ENCODE measurements around the gene PER2. TPM values are rescaled to one million over a fixed set of nuclear protein-coding genes. Genes with fewer than 3 reads are reported as not detected.

Gene PER2
- total RNA-seq, 2 experiments from 2014 or later = 17.4 to 17.6 TPM

- DNase-seq (no peak), ATAC-seq (no peak)
- Mint-ChIP-seq H3K9me3 (no peaks in the 10 kb centered on the region), H3K27ac (no peak overlapping the region), H3K36me3 (ENCODE audit: low read depth) (peaks cover 7% of the 10 kb centered on the region), H3K4me1 (ENCODE audit: low read depth) (peaks cover 4% of the 10 kb centered on the region), H3K4me3 (no peak overlapping the region), H3K27me3 (no peaks in the 10 kb centered on the region)
- intact Hi-C loops (cut with micrococcal nuclease) = no loop called here
- no peak for TF ChIP-seq CTCF (IDR thresholded peaks at IDR 0.05)
- POLR2A ChIA-PET = no interaction called here
- CTCF ChIA-PET = no interaction called here
These were observed 46.5 kb upstream of the PER2 start for GRCh38 chr2:238334885-238335284.

- H3K4me1 Mint-ChIP-seq (ENCODE audit: low read depth) = no peaks in the 10 kb centered on the region
- POLR2A ChIA-PET = no interaction called here
- CTCF ChIA-PET = interaction anchor here (0.7 kb wide), 1 partner anchor 398 kb away, joined by 4 read pairs; no protein-coding TSS in a partner anchor
- DNase-seq (no peak), ATAC-seq (no peak)
- intact Hi-C loops (cut with micrococcal nuclease) = no loop called here
- no peaks in the 10 kb centered on the region for H3K27me3 Mint-ChIP-seq
- H3K36me3 Mint-ChIP-seq (ENCODE audit: low read depth) = peaks cover 20% of the 10 kb centered on the region
- TF ChIP-seq CTCF (IDR thresholded peaks at IDR 0.05) = no peak
- no peaks in the 10 kb centered on the region for H3K9me3 Mint-ChIP-seq
- no peak overlapping the region for H3K4me3 Mint-ChIP-seq
- no peak overlapping the region for H3K27ac Mint-ChIP-seq
These were observed 43.5 kb upstream of the PER2 start for GRCh38 chr2:238331916-238332315.

- intact Hi-C loops (cut with micrococcal nuclease) = no loop called here
- H3K27ac Mint-ChIP-seq = no peak overlapping the region
- ATAC-seq (no peak), DNase-seq (no peak)
- POLR2A ChIA-PET = no interaction called here
- no peaks in the 10 kb centered on the region for H3K4me1 Mint-ChIP-seq (ENCODE audit: low read depth)
- CTCF ChIA-PET = interaction anchor here (0.9 to 1.6 kb wide), 2 partner anchors 9 to 11 kb away, joined by 3 to 4 read pairs; no protein-coding TSS in a partner anchor
- TF ChIP-seq CTCF (IDR thresholded peaks at IDR 0.05) = no peak
- H3K27me3 Mint-ChIP-seq = no peaks in the 10 kb centered on the region
- no peak overlapping the region for H3K4me3 Mint-ChIP-seq
- H3K36me3 Mint-ChIP-seq (ENCODE audit: low read depth) = peaks cover 25% of the 10 kb centered on the region
- no peaks in the 10 kb centered on the region for H3K9me3 Mint-ChIP-seq
These were observed 42.0 kb upstream of the PER2 start for GRCh38 chr2:238330391-238330790.

- no peak for DNase-seq
- intact Hi-C loops (cut with micrococcal nuclease) = no loop called here
- ChIA-PET POLR2A (interaction anchor here (0.6 kb wide), 1 partner anchor 1697 kb away, joined by 6 read pairs; the partner anchor contains the start of gene NDUFA10), CTCF (interaction anchor here (0.7 to 1.4 kb wide), 3 partner anchors 26 to 65 kb away, joined by 3 to 4 read pairs (median 3); no protein-coding TSS in a partner anchor)
- Mint-ChIP-seq H3K36me3 (ENCODE audit: low read depth) (peaks cover 23% of the 10 kb centered on the region), H3K4me3 (no peak overlapping the region), H3K9me3 (no peaks in the 10 kb centered on the region), H3K4me1 (ENCODE audit: low read depth) (no peaks in the 10 kb centered on the region), H3K27ac (no peak overlapping the region), H3K27me3 (no peaks in the 10 kb centered on the region)
- no peak for ATAC-seq
- no peak for TF ChIP-seq CTCF (IDR thresholded peaks at IDR 0.05)
These were observed 39.3 kb upstream of the PER2 start for GRCh38 chr2:238327751-238328150.

- POLR2A ChIA-PET = no interaction called here
- no peak overlapping the region for H3K4me3 Mint-ChIP-seq
- TF ChIP-seq CTCF (IDR thresholded peaks at IDR 0.05) = no peak
- H3K9me3 Mint-ChIP-seq = no peaks in the 10 kb centered on the region
- H3K27me3 Mint-ChIP-seq = no peaks in the 10 kb centered on the region
- peaks cover 23% of the 10 kb centered on the region for H3K36me3 Mint-ChIP-seq (ENCODE audit: low read depth)
- peaks cover under 1% of the 10 kb centered on the region for H3K4me1 Mint-ChIP-seq (ENCODE audit: low read depth)
- ATAC-seq = no peak
- H3K27ac Mint-ChIP-seq = no peak overlapping the region
- no peak for DNase-seq
- intact Hi-C loops (cut with micrococcal nuclease) = no loop called here
- CTCF ChIA-PET = no interaction called here
These were observed 38.5 kb upstream of the PER2 start for GRCh38 chr2:238326801-238327365.
